OCI-LY7 (cell line): ENCODE data around the gene SMARCAD1.

ENCODE experiments used
- EZH2phosphoT487 ChIP-seq: fragments of 200-600 bp; sonication (generic); IDR thresholded peaks from 2 replicates; pipeline ENCODE4 v1.6.1; 2018; ENCODE audit warnings: low read depth, borderline replicate concordance, mild to moderate bottlenecking, mixed run types, antibody characterized with exemption, low read length, moderate library complexity, mixed read lengths
- TF ChIP-seq, protein P1 (sequence below): fragments of 200-600 bp; sonication (generic); conservative IDR thresholded peaks from 2 replicates; pipeline ENCODE4 v1.5.1; 2014; ENCODE audit warnings: mild to moderate bottlenecking, antibody characterized with exemption, low read length, moderate library complexity, mixed read lengths

DNA sequence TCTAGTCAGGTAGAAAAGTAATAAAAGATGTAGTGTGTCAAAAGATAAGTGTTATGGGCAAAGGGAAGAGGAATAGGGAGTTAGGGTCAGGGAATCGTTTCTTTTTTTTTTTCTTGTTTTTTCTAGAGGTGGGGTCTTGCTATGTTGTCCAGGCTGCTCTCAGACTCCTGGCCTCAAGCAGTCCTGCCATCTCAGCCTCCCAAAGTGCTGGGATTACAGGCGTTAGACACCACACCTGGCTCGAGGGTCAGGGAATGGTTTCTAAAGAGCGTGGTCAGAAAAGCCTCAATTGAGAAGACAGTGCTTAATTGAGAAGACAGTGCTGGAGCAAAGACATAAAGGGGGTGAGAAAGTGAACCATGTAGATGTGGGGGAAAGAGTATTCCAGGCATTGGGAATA lies 19.1 kb downstream of the SMARCAD1 start:
- TF ChIP-seq, protein P1, sequence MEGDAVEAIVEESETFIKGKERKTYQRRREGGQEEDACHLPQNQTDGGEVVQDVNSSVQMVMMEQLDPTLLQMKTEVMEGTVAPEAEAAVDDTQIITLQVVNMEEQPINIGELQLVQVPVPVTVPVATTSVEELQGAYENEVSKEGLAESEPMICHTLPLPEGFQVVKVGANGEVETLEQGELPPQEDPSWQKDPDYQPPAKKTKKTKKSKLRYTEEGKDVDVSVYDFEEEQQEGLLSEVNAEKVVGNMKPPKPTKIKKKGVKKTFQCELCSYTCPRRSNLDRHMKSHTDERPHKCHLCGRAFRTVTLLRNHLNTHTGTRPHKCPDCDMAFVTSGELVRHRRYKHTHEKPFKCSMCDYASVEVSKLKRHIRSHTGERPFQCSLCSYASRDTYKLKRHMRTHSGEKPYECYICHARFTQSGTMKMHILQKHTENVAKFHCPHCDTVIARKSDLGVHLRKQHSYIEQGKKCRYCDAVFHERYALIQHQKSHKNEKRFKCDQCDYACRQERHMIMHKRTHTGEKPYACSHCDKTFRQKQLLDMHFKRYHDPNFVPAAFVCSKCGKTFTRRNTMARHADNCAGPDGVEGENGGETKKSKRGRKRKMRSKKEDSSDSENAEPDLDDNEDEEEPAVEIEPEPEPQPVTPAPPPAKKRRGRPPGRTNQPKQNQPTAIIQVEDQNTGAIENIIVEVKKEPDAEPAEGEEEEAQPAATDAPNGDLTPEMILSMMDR, result no peak
- TF ChIP-seq EZH2phosphoT487, result no peak
